Stimulated activated CD4-positive, alpha-beta T cell treated with anti-CD3 and anti-CD28 coated beads, Interleukin-15, amount 100 ng/mL, for 48 hours (primary cell): ENCODE measurements around the gene HES1.

ENCODE experiments used
- DNase-seq, 2 donors: peaks; one replicate each; pipeline ENCODE4 v3.0.0-alpha.2; 2020; ENCODE audit warnings: low read depth in 2 of 2

Gene HES1

DNA sequence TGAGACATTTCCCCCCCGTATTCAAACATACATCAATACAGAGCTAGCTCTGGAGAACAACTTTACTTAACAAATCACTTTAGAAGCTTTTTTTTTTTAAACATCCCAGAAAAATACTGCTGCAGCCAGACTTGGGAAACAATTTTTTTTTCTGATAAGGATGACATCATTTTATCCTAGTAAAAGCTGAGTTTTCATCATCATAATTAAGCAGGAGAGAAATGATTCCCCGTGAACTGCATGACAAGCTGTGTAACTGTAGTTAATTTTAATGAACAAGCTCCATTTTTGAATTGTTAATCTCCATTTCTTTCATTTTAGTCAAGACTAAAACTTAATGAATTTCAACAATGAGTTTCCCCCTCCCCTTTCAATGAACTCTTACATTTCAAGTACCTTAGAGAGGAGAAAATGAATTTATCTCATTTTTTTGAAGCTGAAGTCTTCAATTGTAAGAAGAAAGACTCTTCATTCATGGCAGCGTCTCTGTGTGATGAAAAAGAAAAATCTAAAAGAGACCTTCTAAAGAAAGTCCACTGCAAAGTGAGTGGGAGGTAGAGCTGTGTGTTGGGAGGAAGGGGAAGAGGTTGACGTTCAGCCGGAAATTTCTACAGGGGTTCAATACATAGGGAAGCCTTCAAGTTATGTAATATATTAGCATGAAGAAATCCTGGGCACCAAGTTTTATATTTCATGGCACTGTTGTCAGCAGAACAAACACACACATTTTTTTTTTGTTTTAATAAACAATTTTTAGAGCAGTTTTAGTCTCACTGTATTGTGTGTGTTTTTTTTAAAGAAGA lies 31.7 kb downstream of the HES1 start:
- no peak for DNase-seq

DNA sequence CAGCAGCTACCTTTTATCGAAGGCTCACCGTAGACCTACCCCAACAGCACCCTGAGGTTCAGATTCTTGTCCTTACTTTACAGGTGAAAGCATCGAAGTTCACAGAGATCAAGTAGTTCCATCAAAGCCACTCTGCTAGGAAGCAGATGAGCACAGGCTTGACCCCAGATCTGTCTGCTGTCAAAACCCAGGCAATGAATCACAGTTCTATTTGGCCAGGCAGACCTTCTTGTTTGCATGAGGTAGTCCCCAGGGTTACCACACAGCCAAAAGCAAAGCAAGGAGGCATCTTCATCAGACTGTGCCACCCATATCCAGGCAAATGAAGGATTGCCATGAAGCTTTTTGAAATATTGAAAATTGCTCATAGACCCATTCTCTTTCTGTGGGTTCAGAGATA lies 33.0 kb downstream of the HES1 start:
- no peak for DNase-seq

DNA sequence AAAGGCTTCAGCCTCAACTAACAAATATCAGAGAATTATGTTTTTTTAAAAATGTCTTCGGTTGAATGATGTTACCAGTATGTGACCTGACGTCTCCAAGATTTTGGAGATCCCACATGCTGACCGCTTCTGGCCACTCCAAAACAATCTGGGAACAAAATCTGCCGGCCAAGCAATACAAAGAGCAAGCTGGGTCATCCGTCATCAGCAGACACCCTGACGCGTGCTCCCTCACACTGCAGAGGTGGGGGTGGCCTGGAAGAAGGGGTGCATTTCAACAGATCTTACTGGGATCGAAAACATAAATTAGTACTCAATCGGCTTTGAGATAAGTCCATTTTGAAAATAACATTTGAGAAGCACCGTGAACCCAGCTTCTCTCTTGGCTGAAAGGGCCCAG lies 33.6 kb downstream of the HES1 start:
- DNase-seq: no peak

DNA sequence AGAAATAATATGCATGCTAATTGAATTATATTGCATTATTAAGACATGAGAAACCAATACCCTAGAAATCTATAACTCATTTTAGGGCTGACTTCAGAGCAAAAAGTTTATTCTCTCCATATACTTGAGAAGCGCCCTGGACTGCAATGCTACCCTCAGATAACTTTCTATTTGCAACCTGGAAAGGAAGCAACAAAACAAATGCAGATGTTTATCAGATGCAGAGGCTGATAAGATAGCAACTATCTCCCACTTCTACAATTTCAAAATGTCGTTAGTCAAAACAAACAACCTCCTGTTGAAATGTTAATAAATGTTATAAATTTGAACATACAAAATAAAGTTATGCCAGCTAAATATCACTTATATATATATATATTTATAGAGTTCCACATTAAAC lies 34.8 kb downstream of the HES1 start:
- DNase-seq: no peak

DNA sequence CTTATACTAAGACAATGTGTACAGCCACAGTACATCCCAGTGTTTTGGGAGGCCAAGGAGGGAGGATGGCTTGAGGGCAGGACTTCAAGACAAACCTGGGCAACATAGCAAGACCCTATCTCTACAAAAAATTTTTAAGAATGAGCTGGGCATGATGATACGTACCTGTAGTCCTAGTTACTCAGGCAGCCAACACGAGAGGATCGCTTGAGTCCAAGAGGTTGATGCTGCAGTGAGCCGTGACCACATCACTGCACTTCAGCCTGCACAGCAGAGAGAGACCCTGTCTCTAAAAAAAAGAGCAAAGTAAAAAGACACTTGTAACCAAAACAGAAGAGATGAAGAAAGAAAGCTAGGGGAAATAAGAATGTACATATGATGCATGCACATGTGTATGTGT lies 38.5 kb downstream of the HES1 start:
- no peak for DNase-seq

DNA sequence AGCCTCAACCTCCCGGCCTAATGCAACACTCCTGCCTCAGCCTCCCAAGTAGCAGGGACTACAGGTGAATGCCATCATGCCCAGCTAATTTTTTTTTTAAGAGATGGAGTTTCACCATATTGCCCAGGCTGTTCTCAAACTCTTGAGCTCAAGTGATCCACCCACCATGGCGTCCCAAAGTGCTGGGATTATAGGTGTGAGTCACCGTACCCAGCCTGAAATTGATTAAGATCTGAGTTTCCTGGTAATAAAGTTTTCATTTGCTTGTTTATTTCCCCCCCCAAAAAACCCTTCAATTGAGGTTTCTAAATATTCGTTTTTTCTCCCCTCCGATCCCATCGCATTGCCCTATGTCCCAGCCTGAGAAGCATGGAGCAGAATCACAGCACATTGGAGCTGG lies 39.0 kb downstream of the HES1 start:
- DNase-seq: no peak

DNA sequence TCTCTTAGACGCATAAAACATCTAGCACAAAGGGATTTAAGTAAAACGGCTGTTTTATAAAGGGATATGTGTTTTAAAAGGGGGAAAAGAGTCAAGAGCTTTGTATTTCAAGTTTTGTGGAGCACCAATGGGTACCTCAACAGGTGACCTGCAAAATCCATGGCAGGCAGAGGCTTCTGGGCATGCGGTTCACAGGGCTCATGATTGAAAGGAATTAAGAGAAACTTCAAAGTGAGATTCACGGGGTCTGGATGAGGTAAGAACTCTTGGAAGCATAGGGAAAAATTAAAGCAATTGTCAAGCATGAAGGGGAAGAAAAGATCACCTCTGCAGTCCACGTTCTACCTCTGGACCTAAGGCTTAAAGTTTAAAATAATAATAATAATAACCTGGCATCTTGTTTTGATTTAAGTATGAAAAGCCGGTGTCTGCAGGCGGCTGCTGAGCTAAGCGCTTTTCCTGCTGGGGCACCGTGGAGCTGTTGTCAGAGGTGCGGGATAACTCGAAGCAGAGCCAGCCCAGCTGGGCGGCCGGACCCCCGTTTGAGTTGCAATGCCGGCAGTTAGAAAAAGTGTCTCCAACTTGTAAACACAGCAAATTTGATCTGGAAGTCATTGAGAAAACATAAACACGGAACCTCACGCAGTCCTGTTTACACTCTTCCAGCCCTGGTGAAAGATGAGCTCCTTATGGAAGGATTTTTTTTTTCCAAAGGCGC lies 40.5 kb downstream of the HES1 start:
- DNase-seq: no peak

DNA sequence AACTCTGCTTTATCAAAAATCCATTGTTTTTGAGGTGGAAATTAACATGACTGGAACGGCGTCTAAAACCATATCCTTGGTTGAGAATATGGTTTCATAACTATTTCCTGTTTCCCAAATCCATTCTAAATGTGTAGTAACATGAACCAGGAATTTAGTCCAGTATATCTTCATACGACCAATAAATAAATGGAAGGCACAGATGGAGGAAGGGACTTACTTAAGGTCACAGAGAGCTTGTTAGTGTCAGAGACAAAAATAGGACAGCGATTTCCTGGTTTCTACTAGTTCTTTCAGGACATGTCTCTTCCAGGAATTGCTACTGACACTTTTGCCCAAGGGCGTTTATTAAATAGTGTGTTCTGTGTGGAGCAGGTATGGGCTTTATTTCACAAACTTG lies 41.2 kb downstream of the HES1 start:
- DNase-seq: no peak

DNA sequence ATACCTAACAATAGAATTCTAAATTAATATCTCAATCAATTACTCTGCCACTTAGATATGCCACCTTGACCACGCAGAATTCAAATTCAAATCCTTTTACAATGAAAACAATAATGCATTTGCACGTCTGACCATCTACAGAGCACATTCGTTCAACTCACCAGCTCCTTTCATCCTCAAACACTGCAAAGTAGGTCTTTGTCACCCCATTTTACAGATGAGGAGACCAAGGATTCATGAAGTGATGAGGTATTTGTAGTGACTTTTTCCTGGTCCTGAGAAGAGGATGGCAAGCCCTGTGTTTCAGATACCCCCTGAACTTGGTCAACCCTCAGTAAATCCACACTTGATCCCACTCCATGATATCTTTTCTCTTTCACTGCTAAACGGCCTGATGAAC lies 42.2 kb downstream of the HES1 start:
- DNase-seq: no peak

DNA sequence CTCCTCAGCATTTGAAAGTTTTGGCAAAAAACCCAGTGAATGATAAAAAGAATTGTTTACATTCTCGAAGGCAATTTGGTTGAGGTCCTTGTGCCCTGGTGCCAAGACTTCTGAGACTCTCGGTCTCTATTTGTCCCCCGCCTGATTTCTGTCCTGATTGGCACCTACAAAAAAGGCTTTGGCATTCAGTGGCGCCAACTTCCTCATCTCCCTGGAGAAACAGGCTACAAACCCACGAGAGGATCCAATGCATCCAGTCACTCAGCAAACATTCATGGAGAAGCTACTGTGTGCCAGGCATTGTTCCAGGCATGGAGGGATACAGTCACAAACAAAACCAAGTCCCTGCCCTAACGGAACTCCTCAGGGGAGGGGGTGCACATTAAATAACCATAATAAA lies 42.7 kb downstream of the HES1 start:
- no peak for DNase-seq

DNA sequence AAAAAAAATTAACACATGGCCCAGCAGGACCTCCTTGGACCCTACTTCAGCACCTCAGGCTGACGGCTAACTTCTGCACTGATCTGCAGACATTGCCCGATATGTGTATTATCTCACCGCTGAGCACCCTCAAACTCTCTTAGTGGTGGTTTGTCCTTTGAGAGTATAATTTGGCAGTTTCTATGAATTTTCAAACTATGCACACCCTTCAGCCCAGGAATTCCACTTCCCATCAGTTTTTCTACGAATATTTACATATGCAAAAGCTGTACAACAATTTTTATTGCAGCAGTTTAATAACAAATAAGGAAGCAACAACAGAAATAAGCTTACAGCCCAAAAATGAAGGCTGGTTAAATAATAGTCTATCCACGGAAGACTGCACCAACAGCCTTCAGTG lies 44.6 kb downstream of the HES1 start:
- no peak for DNase-seq

DNA sequence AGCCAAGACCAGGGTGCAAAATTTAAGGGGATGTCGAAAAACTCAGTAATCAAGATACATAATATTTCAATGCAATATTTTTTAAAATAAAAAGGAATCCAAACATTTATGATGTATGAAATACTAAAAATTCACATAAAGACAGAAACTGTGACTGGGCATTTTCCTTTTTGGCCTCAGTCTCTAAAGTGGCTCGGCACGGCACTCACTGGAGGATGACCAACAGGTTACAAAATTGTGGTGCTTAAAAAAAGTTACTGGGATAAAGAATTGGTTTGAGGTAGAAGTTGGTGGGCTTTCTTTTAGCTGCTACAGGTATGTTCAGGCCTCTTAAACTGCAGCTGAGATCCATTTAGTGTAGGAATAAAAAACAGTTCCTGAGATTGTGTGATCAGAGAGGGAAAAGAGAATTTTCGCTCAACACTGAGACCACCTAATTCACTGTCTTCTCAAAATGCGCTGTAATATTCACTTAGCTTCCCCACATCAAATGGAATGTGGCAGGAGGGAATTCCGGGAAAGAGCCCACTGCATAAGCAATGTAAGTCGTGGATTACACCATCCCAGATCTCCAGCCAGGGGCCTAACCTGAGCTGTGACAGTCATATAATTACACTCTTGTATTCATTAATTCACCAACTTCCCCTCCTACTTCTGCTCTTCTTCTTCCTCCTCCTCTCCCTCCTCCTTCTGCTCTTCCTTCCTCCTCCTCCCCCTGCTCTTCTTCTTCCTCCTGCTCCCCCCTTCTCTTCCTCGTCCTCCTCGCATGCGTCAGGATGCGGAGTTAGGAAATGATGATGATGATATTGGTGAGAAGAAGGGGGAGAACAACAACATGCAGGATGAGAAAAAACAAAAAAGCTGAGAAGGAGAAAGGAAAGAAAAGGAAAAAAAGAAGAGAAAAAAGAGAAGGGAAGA lies 45.9 kb downstream of the HES1 start:
- no peak for DNase-seq

DNA sequence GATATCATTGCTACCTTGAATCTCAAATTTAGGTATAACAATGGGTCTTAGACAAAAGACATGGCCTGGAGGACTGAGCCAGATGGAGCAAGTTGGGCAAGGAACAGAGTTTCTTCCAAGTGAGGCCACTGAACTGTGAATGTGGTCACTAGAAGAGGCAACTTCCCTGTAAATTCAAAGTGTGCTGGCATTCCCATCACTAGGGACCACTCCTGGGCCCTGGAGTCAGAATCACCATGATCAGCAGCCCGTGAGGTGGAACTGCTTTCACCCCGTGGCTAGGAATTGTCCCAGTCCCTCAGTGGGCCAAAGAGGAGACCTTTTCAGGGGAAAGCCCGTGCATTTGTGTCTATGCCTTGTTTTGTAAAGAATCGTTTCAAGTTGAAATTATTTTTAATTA lies 47.3 kb downstream of the HES1 start:
- no peak for DNase-seq

DNA sequence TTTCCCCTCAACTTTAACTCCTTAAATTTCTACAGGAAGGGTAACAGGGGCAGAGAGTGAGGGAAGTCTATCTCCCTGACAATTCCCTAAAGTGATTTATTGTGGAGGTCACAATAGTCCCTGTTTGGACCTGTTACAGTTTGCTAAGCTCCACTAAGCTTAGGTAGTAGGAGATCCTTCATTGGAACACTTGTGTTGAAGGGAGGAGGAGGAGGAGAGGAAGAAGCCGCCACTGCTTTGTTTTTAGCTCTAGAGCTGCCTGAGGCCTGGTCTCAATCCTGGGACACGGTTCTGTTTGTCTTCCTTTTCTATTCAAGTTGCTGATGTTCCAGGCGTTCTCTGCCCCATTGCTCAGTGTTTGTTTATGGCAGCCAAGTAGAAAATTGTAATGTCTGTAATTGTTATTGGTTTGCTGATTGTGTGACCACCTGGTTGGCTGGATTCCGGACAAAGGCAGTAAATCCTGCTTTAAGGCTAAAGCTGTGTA lies 48.4 kb downstream of the HES1 start:
- no peak for DNase-seq

DNA sequence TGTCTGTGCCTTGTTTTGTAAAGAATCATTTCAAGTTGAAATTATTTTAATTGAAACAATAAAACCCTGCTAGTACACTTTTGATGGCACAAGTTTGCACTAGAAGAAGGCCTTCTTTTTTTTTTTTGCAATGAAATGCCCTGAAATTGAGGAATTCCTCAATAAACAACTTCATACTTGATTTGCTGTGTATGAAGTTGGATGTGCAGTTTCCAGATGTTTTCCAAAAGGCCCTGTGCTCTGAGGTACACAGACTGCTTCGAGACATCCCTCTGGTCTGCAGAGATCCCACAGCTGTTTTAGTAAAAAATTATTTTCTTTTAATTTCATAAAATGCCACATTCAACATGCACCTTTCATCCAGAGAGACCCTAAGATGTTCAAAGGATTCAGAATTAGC lies 48.9 kb downstream of the HES1 start:
- no peak for DNase-seq

DNA sequence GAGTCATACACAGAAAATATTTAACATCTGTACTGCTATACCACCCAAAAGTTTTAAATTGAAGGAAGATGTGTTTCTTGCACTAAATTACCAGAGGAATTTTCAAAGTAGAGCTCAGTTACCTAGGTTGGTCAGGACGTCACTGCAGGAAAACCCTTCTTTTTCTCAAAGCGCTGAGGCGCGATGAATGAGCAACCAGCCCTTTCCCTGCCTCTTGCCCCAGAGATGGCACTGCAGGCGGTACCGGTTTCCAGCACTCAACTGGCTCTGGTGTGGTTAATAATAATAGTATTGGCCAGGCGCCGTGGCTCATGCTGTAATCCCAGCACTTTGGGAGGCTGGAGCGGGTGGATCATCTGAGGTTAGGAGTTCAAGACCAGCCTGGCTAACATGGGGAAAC lies 49.3 kb downstream of the HES1 start:
- no peak for DNase-seq

DNA sequence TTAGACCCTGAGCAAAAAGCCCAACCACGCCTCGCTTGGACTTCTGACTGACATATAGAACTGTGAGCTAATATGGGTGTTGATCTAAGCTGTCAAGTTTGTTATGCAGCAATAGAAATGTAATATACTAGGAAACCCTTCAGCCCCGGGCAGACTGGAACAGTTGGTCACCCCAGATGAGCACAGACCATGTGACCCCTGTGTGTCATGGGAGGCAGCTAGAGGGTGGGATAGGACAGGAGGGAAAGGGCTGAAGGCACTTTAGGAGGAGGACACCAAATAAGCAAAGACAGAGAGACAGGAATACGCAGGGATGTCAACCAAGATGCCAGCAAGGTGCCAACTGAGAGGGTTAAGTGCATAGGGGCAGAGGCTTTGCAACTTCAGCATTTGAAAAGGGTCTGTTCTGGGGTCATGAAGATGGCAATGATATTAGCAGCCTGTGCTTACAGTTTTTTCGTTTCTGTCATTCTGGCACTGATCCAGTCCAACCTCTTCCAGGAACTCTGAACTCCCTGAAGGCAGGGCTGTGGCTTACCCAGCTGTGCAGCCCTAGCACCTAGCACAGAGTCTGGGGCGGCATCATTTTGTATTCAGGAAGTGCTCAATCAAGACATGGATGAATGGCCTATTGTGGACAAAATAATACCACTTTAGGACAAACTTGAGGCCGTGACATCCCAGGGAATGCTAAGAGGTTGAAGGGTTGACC lies 51.4 kb downstream of the HES1 start:
- DNase-seq: no peak
